GM12892 (cell line): Measurements from ENCODE around the gene ZNF14.

ENCODE experiments used
- POLR2A ChIP-seq: IDR thresholded peaks from 2 replicates; pipeline ENCODE4 v1.6.1; 2011; ENCODE audit warnings: low read depth, low read length, control low read depth
- POLR2AphosphoS5 ChIP-seq: IDR thresholded peaks from 2 replicates; pipeline ENCODE4 v1.6.1; 2011; ENCODE audit warnings: low read depth, low read length, control low read depth

DNA sequence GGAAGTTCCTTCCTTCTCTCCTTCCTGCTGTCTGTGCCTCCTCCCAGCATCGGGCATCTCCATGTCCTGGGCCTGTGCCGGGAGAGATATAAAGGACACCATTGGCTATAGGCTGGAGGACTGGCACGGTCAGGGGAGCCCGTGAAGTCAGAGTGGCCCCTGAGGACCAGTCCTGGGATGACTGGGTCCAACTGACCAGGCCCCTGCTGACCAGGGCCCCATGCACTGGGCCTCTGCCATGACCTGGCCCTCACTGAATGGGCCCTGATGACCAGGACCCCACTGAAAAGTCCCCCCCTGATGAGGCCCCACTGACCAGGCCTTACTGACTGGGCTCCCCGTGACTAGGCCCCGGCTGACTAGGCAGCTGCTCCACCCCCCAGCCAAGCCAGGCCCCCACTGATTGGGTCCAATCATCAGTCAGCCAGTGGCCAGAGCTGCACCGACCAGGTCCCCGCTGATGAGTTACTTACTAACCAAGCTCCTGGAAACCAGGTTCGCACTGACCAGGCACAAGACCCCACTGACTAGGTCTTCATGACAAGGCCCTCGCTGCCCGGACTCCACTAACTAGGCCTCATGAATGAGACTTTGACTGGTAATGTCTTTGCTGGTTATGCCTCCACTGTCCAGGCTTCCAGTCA is 20.0 kb upstream of the ZNF14 start:
- no peak for TF ChIP-seq POLR2A
- TF ChIP-seq POLR2AphosphoS5, result no peak
